Lower leg skin (tissue), 4 donors: ENCODE measurements around the gene MID1. TPM values are rescaled to one million over a fixed set of nuclear protein-coding genes. Genes with fewer than 3 reads are reported as not detected.
A peak's percentile ranks its signal among the peaks of the same experiment; 100 is the strongest.

ENCODE experiments used
- DNase-seq, 2 donors: peaks; one replicate each; pipeline ENCODE4 v3.0.0-alpha.2; 2019; ENCODE audit warnings: low spot score in 2 of 2
- H3K4me3 ChIP-seq: fragments of 200-600 bp; sonication (generic); 2 replicates; pipeline ENCODE4 v1.5.1; 2017; ENCODE audit warnings: mild to moderate bottlenecking, low read depth; ENCODE audit not compliant: poor library complexity, severe bottlenecking
- POLR2A ChIP-seq, 2 donors: fragments of 450-650 bp; IDR thresholded peaks; one replicate each; pipeline ENCODE4 v1.6.1; 2016 to 2017; ENCODE audit warnings: antibody characterized with exemption in 2 of 2, mild to moderate bottlenecking in 1 of 2, moderate library complexity in 1 of 2
- WGBS, 2 donors: methylation state at CpG; one replicate each; pipeline ENCODE4 v1.1.5; 2018; 5-methylcytosine and 5-hydroxymethylcytosine counted together
- intact Hi-C: fragments of 100-400 bp; cut with DNase I; formaldehyde crosslinking; loops from one replicate; pipeline ENCODE4 v1.15.0; 2023; ENCODE audit warnings: low total_unique reads
- total RNA-seq, 4 donors: library from RNA; depleted of rRNA; stranded (reverse); fragments of >200 nt; gene quantifications; one replicate each; pipeline ENCODE4 v1.1.0, GENCODE V29; 2016
- TF ChIP-seq, protein P1 (sequence below), 3 donors: fragments of 450-650 bp; IDR thresholded peaks; one replicate each; pipeline ENCODE4 v1.5.1; 2016; ENCODE audit warnings: antibody characterized with exemption in 3 of 3, mild to moderate bottlenecking in 3 of 3, moderate library complexity in 2 of 3

The MID1 gene
- total RNA-seq, 4 donors from 2014 or later, result 2.7 to 7.2 (median 3.9) TPM

DNA sequence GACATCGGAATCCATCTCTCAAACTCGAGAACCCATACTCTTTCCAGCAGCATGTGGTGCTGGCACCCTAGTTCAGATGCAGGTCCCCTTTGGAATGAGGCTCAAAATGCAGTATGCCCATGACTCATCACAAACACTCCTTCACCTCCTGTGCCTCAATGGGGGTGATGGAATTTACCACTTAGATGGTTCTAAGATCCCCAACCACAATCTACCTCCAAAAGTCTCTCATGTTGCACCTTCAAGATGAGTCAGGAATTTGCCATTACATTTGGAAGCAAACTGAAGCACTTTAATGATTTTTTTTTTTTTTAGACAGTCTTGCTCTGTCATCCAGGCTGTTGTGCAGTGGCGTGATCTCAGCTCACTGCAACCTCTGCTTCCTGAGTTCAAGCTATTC lies 8.5 kb upstream of the MID1 start:
- no peak for DNase-seq
- TF ChIP-seq POLR2A (IDR thresholded peaks at IDR 0.05), result no peak
- TF ChIP-seq, protein P1, sequence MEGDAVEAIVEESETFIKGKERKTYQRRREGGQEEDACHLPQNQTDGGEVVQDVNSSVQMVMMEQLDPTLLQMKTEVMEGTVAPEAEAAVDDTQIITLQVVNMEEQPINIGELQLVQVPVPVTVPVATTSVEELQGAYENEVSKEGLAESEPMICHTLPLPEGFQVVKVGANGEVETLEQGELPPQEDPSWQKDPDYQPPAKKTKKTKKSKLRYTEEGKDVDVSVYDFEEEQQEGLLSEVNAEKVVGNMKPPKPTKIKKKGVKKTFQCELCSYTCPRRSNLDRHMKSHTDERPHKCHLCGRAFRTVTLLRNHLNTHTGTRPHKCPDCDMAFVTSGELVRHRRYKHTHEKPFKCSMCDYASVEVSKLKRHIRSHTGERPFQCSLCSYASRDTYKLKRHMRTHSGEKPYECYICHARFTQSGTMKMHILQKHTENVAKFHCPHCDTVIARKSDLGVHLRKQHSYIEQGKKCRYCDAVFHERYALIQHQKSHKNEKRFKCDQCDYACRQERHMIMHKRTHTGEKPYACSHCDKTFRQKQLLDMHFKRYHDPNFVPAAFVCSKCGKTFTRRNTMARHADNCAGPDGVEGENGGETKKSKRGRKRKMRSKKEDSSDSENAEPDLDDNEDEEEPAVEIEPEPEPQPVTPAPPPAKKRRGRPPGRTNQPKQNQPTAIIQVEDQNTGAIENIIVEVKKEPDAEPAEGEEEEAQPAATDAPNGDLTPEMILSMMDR (IDR thresholded peaks at IDR 0.05), result no peak
- intact Hi-C loops, result no loop called here
- WGBS, 2 donors, result 79 to 90% methylated on average over 3 of the region's 3 CpGs
- H3K4me3 ChIP-seq, result no peak overlapping the region

GRCh38 chrX:10622197-10622596 lies 1.8 kb upstream of the MID1 start:
- H3K4me3 ChIP-seq, result no peak overlapping the region
- DNase-seq, result no peak
- intact Hi-C loops, result no loop called here
- TF ChIP-seq, protein P1 (IDR thresholded peaks at IDR 0.05), result no peak
- TF ChIP-seq POLR2A (IDR thresholded peaks at IDR 0.05), result no peak
- 55 to 78% methylated on average over 3 of the region's 3 CpGs for WGBS, 2 donors

DNA sequence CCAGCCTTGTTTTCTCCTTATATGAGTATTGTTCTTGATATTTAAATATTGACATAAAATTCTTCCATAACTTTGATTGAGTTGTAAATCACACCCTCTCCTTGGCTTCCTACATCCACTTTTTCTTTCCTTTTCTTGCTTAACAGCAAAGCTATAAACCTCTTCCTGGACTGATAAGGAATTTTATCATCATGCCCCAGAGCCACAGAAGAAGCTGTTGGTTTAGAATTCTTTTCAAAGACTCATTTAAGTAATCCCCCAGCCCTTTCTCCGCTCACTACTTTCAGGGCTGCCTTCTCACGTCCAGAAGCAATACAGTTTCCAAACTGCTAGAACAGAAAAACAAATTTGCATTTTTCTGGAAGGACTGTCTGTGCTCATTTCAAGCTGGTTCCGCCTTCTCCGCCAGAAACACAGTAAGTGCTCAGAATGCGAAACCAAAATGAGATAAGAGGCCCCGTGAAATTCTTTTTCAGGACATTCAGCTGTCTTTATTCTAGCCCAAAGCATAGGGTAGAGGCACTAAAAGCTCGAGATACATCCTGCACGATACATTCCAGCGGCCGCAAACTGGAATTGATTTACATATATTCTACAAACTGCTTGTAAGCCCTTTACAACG lies 849 bp downstream of the MID1 start:
- 0 to 31% methylated on average over 11 of the region's 11 CpGs for WGBS, 2 donors
- intact Hi-C loops, result no loop called here
- peak overlapping the region; percentile 42 for H3K4me3 ChIP-seq
- DNase-seq, result peak in 1 of 2 donors; percentile 14
- TF ChIP-seq, protein P1 (IDR thresholded peaks at IDR 0.05), result no peak
- TF ChIP-seq POLR2A (IDR thresholded peaks at IDR 0.05), result no peak

- TF ChIP-seq, protein P1 (IDR thresholded peaks at IDR 0.05), result no peak
- TF ChIP-seq POLR2A (IDR thresholded peaks at IDR 0.05), result no peak
- 4 to 25% methylated on average over 13 of the region's 13 CpGs for WGBS, 2 donors
- intact Hi-C loops, result no loop called here
These were observed 1.4 kb downstream of the MID1 start for GRCh38 chrX:10618961-10619360.

GRCh38 chrX:10617999-10618351 lies 2.4 kb downstream of the MID1 start:
- TF ChIP-seq, protein P1 (IDR thresholded peaks at IDR 0.05), result no peak
- TF ChIP-seq POLR2A (IDR thresholded peaks at IDR 0.05), result no peak
- no peak overlapping the region for H3K4me3 ChIP-seq
- peak in 1 of 2 donors; percentile 14 for DNase-seq
- intact Hi-C loops, result no loop called here
- 25 to 52% methylated on average over 3 of the region's 3 CpGs for WGBS, 2 donors

More at GRCh38 chrX:10618961-10619360, 1.4 kb downstream of the MID1 start:
- no peak for DNase-seq
- no peak overlapping the region for H3K4me3 ChIP-seq
